GM12873 (cell line): ENCODE results near the gene HOXC13.

Source experiments
- TF ChIP-seq, protein P1 (sequence below): IDR thresholded peaks from 2 replicates; pipeline ENCODE4 v1.5.1; 2012; ENCODE audit warnings: low read depth, mild to moderate bottlenecking, moderate library complexity, low read length, control low read depth; ENCODE audit not compliant: insufficient read depth; ENCODE audit errors: missing control alignments

The HOXC13 gene

DNA sequence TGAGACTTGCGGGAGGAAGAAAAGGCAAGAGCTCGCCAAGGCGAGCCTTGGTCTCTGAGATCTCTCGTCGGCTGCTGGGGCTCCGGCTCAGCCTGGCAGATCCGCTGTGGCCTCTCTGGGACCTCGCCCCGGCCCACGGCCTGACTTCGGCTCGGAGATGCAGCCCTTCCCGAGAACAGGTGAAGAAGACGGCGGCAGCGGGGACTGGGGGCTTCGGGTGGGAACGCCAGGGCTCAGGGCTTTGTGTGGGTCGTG is 55.3 kb downstream of the HOXC13 start:
- TF ChIP-seq, protein P1, sequence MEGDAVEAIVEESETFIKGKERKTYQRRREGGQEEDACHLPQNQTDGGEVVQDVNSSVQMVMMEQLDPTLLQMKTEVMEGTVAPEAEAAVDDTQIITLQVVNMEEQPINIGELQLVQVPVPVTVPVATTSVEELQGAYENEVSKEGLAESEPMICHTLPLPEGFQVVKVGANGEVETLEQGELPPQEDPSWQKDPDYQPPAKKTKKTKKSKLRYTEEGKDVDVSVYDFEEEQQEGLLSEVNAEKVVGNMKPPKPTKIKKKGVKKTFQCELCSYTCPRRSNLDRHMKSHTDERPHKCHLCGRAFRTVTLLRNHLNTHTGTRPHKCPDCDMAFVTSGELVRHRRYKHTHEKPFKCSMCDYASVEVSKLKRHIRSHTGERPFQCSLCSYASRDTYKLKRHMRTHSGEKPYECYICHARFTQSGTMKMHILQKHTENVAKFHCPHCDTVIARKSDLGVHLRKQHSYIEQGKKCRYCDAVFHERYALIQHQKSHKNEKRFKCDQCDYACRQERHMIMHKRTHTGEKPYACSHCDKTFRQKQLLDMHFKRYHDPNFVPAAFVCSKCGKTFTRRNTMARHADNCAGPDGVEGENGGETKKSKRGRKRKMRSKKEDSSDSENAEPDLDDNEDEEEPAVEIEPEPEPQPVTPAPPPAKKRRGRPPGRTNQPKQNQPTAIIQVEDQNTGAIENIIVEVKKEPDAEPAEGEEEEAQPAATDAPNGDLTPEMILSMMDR: no peak

DNA sequence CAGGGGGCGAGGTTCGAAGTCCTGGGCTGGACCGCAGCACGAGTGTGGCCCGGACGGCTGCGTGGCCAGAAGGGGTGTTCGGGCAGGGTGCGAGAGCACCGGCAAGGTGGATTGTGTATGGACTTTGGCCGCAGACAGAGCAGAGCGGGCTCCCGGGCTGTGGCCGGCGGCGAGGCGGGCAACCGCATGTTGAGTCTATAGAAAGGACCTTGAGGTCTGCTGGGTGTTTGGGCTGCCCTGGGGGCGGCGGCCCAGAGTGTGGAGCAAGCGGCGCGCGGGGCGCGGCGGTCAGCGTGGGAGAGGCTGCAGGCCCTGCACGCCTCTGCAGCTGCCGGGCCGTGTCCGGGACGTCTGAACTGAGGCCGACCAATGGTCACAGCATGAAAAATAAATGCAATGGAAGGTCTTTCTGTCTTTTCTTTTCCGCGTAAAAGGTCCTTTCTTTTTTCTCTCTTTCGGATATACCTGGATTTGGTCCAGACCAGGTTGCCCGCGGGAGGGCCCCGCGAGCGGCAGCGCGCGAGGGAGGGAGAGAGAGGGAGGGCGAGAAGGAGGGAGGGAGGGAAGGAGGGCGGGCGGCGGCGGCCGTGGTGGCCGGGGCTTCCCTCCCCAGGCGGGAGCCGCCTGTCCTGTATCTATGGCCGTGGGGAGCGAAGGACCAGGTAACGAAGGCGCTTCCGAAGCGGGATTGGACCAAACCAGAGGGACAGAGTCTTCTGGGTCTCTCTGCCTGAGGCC is 55.8 kb downstream of the HOXC13 start:
- TF ChIP-seq, protein P1: no peak

DNA sequence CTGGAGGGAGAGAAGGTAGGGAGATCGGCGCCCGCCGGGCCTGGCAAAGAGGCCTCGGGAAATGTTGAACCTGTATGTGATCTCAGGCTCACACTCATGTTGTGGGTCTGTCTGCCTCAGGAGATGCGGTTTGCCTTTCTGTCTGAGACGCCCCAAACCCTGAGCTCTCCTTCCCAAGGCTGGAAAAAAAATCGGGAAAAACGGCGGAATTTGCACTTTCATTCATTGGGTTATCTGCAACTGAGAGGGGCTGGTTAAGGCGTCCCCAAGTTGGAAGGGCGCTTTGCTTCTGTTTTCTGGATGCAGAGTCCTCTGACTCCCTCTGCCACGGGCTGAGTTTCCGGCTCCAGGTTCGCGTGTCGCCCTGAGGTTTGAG is 56.4 kb downstream of the HOXC13 start:
- TF ChIP-seq, protein P1: no peak

DNA sequence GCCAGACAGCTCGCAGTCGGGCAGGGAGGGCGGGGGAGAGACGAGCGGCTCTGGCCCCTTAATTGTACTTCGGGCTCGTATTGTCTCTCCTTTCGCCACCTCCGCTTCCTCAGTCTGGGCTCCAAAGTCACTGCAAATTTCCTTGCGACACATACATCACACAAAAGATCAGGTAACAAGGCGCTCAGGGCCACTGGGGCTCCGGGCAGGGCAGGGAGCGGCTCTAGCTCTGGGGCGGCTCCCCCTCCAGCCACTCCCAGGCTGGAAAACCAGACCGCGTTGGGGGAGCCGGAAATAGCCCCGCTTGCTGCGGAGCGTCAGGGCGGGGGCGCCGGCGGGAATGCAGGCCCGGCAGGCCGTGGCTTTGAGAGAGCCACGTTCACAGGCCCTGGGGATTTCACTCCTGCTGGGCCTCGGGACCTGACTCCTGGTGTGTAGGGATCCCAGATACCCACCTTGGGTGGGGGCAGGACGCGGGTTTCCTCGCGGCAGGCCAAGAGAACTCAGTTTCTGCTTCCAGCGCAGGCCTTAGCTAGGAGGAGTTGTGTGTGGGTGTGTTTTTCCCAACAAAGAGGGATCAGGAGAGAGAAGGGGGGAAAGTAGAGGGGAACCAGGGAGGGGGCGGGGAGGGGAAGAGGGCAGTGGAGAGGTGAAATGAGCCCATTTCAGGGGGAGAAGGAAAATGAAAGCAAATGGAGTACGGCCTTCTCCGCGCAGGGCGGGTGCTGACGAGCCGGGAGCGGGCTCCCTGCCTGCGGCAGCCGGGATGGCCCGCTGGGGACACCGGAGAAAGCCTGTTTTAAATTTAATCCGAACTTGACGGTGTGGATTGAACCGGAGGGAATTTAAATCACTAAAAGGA is 57.0 kb downstream of the HOXC13 start:
- TF ChIP-seq, protein P1: no peak
